D721Med (cell line): ENCODE results near the gene CBLL1.

Experiments
- DNase-seq: peaks from one replicate; pipeline ENCODE4 v3.0.0; 2011; ENCODE audit warnings: low spot score; ENCODE audit not compliant: insufficient read length
- FAIRE-seq: peaks from 2 replicates; lab custom pipeline; 2011; peaks lifted over from hg19 to GRCh38; lab: Jason Lieb, UNC
- TF ChIP-seq, protein P1 (sequence below): IDR thresholded peaks from 2 replicates; pipeline ENCODE4 v1.5.1; 2012; ENCODE audit warnings: mild to moderate bottlenecking, control low read depth; ENCODE audit not compliant: insufficient read depth; ENCODE audit errors: missing control alignments

Gene CBLL1

DNA sequence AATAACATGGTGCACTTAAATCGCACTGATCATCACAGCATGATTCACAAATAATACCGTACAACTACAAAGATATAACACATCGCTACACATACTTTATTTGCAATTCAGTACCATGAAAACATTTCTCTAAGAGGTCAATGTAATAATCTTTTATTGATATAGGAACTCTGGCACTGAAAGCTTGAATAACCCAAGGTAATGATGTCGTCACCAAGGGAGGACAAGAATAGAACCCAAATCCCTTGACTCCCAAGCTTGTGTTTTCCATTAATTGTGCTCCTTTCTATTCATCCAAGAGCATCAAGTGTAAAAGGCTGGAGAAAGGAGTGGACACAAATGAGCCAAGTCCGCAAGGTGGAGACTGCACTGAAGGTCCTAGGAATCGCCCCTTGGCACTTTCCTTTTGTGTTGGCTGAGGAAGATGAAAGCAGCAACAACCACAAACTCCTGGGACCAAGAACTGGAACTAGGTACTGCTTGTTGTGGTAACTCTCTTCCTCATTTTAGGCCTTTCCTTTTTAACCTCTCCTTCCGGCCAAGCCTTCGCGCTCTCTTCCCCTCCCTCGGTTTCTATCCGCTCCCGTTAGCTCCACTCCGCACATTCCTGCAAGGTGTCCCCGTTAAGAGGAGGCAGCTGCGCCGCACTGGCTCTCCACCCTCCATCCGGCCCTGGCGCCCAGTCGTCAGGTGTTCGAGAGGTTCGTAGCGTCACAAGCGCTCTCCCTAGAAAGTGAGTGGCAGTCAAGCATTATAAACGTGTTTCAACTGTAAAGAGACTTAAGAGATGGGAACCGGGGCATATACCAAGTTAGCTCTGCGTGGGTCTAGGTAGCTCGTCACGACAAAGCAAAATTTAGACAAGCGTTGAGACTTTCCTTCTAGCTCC is 1.0 kb upstream of the CBLL1 start:
- TF ChIP-seq, protein P1, sequence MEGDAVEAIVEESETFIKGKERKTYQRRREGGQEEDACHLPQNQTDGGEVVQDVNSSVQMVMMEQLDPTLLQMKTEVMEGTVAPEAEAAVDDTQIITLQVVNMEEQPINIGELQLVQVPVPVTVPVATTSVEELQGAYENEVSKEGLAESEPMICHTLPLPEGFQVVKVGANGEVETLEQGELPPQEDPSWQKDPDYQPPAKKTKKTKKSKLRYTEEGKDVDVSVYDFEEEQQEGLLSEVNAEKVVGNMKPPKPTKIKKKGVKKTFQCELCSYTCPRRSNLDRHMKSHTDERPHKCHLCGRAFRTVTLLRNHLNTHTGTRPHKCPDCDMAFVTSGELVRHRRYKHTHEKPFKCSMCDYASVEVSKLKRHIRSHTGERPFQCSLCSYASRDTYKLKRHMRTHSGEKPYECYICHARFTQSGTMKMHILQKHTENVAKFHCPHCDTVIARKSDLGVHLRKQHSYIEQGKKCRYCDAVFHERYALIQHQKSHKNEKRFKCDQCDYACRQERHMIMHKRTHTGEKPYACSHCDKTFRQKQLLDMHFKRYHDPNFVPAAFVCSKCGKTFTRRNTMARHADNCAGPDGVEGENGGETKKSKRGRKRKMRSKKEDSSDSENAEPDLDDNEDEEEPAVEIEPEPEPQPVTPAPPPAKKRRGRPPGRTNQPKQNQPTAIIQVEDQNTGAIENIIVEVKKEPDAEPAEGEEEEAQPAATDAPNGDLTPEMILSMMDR = no peak

GRCh38 chr7:107744345-107744750 is 406 bp downstream of the CBLL1 start:
- FAIRE-seq = no peak
- TF ChIP-seq, protein P1 = no peak
- DNase-seq = no peak

More for the DNA sequence above, 1.0 kb upstream of the CBLL1 start:
- DNase-seq = no peak
- FAIRE-seq = no peak

- FAIRE-seq (no peak), DNase-seq (no peak)
- TF ChIP-seq, protein P1 = no peak
These were observed 2.1 kb downstream of the CBLL1 start for GRCh38 chr7:107746006-107746405.

- DNase-seq (no peak), FAIRE-seq (no peak)
- TF ChIP-seq, protein P1 = no peak
These were observed 7.2 kb downstream of the CBLL1 start for GRCh38 chr7:107751113-107751512.

DNA sequence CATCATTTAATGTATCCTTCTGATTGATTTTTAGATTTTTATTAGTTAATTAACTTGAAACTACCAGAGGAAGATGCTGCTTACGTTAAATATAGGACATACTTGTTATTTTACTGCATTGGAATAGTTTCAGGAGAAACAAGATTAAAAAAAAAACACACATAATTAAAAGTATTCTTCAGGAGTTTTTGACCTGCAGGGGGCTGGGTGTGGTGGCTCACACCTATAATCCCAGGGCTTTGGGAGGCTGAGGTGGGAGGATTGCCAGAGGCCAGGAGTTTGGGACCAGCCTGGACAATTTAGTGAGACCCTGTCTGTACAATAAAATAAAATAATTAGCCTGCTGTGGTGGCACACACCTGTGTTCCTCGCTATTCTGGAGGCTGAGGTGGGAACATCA is 10.7 kb downstream of the CBLL1 start:
- TF ChIP-seq, protein P1 = no peak
- DNase-seq (no peak), FAIRE-seq (no peak)

- TF ChIP-seq, protein P1 = no peak
- no peak for FAIRE-seq
- DNase-seq = no peak
These were observed 14.7 kb downstream of the CBLL1 start for GRCh38 chr7:107758667-107759066.

- TF ChIP-seq, protein P1 = no peak
- DNase-seq (no peak), FAIRE-seq (no peak)
These were observed 23.4 kb downstream of the CBLL1 start for GRCh38 chr7:107767391-107767790.
